NCI-H187 treated with DMSO at 0.1 percent for 48 hours (cell line): Measurements from ENCODE around the gene ZBTB3.
"Not testable (repeated sequence)": the region's sequence is repeated elsewhere in the genome, so short reads cannot be mapped to it uniquely, and the experiment has no call there.

ENCODE experiments used
- DNase-seq: peaks from one replicate; lab custom pipeline; 2025; lab: John Stamatoyannopoulos, UW

ZBTB3 gene

GRCh38 chr11:62757846-62758788 lies 4.2 kb upstream of the ZBTB3 start:
- DNase-seq: no peak

GRCh38 chr11:62755086-62755615 lies 1.2 kb upstream of the ZBTB3 start:
- no peak for DNase-seq

GRCh38 chr11:62752994-62753735 lies 795 bp downstream of the ZBTB3 start:
- DNase-seq: no peak

- no peak for DNase-seq
Observed at GRCh38 chr11:62752177-62752785, 1.7 kb downstream of the ZBTB3 start.

GRCh38 chr11:62749931-62750330 lies 4.0 kb downstream of the ZBTB3 start:
- not testable (repeated sequence) for DNase-seq

GRCh38 chr11:62747475-62748160 lies 6.3 kb downstream of the ZBTB3 start:
- no peak for DNase-seq

- no peak for DNase-seq
Observed at GRCh38 chr11:62737196-62737595, 16.8 kb downstream of the ZBTB3 start.

GRCh38 chr11:62732830-62733229 lies 21.1 kb downstream of the ZBTB3 start:
- DNase-seq: no peak

GRCh38 chr11:62730076-62730475 lies 23.9 kb downstream of the ZBTB3 start:
- DNase-seq: not testable (repeated sequence)

- DNase-seq: peak; percentile 76
Observed at GRCh38 chr11:62728171-62728988, 25.6 kb downstream of the ZBTB3 start, which contains the start of gene TTC9C. Gene TTC9C (plus strand): TSS chr11:62728486. CDS start chr11:62728849, 363 bp downstream.

GRCh38 chr11:62727872-62728170 lies 26.1 kb downstream of the ZBTB3 start:
- DNase-seq: peak; percentile 98

GRCh38 chr11:62727165-62727871 lies 26.6 kb downstream of the ZBTB3 start, which contains the start of gene HNRNPUL2:
Gene HNRNPUL2 (minus strand): TSS chr11:62727457. CDS start chr11:62727156, 301 bp downstream.
- DNase-seq: peak; percentile 97

- DNase-seq: no peak
Observed at GRCh38 chr11:62726915-62727164, 27.1 kb downstream of the ZBTB3 start.

- no peak for DNase-seq
Observed at GRCh38 chr11:62726156-62726914, 27.6 kb downstream of the ZBTB3 start.

GRCh38 chr11:62725646-62726045 lies 28.3 kb downstream of the ZBTB3 start:
- DNase-seq: no peak

GRCh38 chr11:62724171-62724570 lies 29.8 kb downstream of the ZBTB3 start:
- DNase-seq: no peak

GRCh38 chr11:62721994-62722393 lies 32.0 kb downstream of the ZBTB3 start:
- no peak for DNase-seq

GRCh38 chr11:62719302-62719978 lies 34.5 kb downstream of the ZBTB3 start:
- no peak for DNase-seq

GRCh38 chr11:62716816-62717215 lies 37.1 kb downstream of the ZBTB3 start:
- no peak for DNase-seq
